ENCODE measurements around the gene FLT3LG.
A peak's percentile ranks its signal among the peaks of the same experiment; 100 is the strongest.

The FLT3LG gene

DNA sequence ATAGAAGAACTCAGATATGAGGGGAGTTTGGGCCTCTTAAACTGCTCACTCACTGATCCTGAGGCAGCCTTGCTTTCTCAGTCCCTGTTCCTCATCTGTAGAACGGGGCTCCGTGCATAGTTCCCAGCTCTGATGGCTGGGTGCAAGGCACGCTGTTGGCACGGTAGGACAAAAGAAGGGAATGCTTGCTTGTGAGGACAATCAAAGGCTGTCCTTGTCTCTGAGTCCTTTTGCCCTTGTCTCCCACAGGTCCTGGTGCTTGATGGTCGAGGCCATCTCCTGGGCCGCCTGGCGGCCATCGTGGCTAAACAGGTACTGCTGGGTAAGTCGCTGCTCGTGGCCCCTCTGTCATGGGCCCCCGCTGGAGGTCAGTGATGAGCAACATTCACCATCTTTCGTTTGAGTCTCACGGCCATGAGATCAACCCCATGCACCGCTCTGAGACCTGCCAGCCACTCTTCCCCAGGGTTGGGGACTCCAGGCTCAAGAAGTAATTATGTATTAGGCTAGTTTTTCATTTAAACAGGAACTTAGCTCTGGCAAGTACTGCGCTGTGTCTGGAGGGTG is 15.7 kb downstream of the FLT3LG start:
- DNase-seq (ENCODE audit: low read depth) = no peak

- DNase-seq (ENCODE audit: low read depth) = no peak
These were observed 16.4 kb downstream of the FLT3LG start for GRCh38 chr19:49490287-49491029.

- DNase-seq (ENCODE audit: low read depth) = no peak
These were observed 17.2 kb downstream of the FLT3LG start for GRCh38 chr19:49491030-49491803.

DNA sequence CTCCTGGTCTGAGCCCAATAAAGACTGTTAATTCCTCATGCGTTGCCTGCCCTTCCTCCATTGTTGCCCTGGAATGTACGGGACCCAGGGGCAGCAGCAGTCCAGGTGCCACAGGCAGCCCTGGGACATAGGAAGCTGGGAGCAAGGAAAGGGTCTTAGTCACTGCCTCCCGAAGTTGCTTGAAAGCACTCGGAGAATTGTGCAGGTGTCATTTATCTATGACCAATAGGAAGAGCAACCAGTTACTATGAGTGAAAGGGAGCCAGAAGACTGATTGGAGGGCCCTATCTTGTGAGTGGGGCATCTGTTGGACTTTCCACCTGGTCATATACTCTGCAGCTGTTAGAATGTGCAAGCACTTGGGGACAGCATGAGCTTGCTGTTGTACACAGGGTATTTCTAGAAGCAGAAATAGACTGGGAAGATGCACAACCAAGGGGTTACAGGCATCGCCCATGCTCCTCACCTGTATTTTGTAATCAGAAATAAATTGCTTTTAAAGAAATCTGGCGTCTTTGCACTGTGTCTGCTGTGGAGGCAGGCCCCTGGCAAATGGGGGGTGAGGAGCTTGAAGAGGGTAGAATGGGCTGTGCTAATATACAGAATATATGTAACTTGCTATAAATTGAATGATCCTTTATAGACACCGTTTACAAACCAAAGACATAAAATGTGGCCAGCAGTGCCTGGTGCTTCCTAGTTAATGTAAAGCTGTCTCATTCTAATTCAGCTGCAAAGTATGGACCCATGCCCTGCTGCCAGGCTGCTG is 18.0 kb downstream of the FLT3LG start:
- DNase-seq (ENCODE audit: low read depth) = no peak

- DNase-seq (ENCODE audit: low read depth) = no peak
These were observed 18.8 kb downstream of the FLT3LG start for GRCh38 chr19:49492573-49493405.

- no peak for DNase-seq (ENCODE audit: low read depth)
These were observed 22.6 kb downstream of the FLT3LG start for GRCh38 chr19:49496574-49497008.

GRCh38 chr19:49497047-49497788 is 23.2 kb downstream of the FLT3LG start:
- DNase-seq (ENCODE audit: low read depth) = peak; percentile 58

DNA sequence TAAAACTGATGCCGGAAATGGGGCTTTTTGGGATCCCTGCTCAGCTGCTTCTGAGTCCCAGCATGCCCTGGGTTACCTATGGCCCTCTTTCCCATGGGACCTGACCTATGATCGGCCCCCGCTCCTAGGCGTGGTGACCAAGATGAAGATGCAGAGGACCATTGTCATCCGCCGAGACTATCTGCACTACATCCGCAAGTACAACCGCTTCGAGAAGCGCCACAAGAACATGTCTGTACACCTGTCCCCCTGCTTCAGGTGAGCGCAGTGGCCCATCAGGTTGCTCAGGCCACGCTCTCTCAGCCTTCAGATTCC is 23.7 kb downstream of the FLT3LG start:
- no peak for DNase-seq (ENCODE audit: low read depth)

GRCh38 chr19:49498475-49498874 is 24.5 kb downstream of the FLT3LG start:
- DNase-seq (ENCODE audit: low read depth) = no peak

DNA sequence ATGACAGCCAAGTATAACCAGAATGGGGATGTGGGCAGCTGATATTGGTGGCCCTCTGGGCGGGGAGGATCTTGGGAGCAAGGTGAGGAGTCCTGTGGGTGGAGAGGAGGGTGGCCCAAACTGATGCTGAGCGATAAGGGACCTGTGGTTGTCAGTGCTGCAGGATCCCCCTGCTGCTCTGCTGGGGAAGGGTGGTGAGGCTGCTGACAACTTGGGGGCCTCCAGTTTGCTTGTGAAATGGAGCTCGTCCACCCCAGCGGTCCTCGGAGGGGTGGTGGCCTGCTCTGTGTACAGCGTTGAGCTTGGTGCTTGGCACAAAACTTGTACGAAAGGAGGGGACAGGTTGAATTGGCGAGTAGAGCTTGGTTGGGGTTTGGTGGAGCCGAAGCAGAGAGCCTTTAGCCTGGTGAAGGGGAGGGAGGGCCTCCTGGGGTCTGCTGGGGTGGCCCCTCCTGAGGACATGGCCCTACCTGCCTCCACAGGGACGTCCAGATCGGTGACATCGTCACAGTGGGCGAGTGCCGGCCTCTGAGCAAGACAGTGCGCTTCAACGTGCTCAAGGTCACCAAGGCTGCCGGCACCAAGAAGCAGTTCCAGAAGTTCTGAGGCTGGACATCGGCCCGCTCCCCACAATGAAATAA is 25.1 kb downstream of the FLT3LG start:
- DNase-seq (ENCODE audit: low read depth) = no peak

- no peak for DNase-seq (ENCODE audit: low read depth)
These were observed 29.0 kb downstream of the FLT3LG start for GRCh38 chr19:49502866-49503581.

- DNase-seq (ENCODE audit: low read depth) = no peak
These were observed 29.6 kb downstream of the FLT3LG start for GRCh38 chr19:49503582-49503962.

DNA sequence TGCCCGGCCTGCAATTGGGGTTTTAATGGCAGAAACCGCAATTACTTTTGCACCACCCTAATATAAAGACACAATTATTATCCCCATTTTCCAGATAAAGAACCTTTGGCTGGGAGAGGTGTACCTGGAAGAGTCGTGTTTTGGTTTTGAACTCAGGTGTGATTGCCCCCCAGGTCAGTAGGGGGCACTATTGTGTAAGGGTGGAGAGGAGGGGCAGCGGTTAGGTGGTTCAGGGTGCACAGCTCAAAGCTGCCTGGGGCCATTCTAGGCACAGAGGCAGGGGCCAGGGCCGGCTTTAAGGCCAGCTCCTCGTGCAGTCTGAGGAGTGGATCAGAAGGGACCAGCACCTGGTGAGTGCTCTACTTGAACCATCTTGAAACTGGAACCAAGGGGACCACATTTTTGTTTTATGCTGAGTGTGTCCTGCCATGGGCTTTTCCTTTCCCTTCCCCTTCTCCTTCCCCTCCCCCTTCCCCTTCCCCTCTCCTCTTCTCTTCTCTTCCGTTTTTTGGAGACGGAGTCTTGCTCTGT is 32.6 kb downstream of the FLT3LG start:
- DNase-seq (ENCODE audit: low read depth) = peak; percentile 60

DNA sequence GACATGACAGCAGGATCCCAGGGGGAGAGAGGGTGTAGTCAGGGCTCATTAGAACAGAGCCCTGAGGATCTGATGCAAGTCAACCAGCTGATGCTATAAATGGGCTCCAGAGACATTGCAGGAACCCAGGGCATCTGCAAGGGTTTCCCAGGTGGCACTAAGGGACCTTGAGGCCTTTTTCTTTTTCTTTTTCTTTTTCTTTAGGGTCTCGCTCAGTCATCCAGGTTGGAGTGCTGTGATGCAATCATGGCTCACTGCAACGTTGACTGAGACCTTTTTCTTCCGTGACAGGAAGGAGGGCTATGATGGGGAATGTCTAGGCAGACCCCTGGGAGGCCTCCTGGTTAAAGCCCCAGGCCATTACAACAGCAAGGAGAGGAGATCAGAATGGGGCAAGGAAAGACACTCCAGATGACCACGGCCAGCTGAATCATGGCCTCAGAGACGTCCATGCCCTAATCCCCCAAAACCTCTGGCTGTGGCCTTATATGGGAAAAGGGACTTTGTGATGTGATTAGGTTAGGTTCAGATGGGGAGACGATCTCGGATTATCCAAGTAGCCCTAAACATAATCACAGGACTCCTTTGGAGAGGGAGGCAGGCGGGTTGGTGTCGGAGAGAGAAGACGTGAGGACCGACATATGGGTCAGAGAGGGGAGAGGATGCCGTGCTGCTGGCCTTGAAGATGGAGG is 33.9 kb downstream of the FLT3LG start:
- no peak for DNase-seq (ENCODE audit: low read depth)

- DNase-seq (ENCODE audit: low read depth) = no peak
These were observed 39.1 kb downstream of the FLT3LG start for GRCh38 chr19:49512970-49513745.

DNA sequence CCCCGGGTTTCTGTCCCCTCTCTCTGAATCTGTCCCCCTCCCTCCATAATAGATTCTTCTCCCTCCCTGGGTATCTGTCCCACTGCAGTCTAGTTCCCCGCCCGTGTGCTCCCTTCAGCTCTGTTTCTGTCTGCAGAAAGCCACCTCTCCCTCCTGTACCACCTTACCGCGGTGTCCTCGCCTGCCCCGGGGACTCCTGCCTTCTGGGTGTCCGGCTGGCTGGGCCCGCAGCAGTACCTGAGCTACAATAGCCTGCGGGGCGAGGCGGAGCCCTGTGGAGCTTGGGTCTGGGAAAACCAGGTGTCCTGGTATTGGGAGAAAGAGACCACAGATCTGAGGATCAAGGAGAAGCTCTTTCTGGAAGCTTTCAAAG is 39.7 kb downstream of the FLT3LG start:
- DNase-seq (ENCODE audit: low read depth) = no peak

- no peak for DNase-seq (ENCODE audit: low read depth)
These were observed 40.1 kb downstream of the FLT3LG start for GRCh38 chr19:49514151-49514550.

DNA sequence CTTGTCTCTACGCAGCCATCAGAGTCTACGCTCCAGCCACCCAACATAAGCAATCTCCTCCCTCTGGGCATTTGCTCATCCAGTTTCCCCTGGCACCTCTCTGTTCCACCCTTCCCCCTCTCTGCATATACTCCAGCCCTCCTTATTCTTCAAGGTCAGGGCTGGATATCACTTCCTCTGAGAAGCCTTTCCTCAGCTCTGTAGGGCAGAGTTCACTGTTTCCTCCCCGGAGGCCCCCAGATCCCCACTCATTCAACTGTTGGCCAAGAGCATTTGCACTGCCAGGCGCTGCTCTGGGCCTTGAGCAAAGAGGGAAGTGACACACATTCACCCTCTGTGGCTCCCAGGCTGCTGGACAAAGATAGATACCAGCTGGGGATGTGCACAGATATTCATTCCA is 41.8 kb downstream of the FLT3LG start:
- no peak for DNase-seq (ENCODE audit: low read depth)
